HG02763 (cell line): Measurements from ENCODE around the gene LASP1.
"Not testable (repeated sequence)": the region's sequence is repeated elsewhere in the genome, so short reads cannot be mapped to it uniquely, and the experiment has no call there.

ENCODE experiments used
- ATAC-seq: cut with Tn5 transposase; IDR thresholded peaks from one replicate; pipeline ENCODE4 v1.9.1; 2021; ENCODE audit warnings: mild to moderate bottlenecking, moderate library complexity; ENCODE audit not compliant: unreplicated experiment

LASP1 gene

DNA sequence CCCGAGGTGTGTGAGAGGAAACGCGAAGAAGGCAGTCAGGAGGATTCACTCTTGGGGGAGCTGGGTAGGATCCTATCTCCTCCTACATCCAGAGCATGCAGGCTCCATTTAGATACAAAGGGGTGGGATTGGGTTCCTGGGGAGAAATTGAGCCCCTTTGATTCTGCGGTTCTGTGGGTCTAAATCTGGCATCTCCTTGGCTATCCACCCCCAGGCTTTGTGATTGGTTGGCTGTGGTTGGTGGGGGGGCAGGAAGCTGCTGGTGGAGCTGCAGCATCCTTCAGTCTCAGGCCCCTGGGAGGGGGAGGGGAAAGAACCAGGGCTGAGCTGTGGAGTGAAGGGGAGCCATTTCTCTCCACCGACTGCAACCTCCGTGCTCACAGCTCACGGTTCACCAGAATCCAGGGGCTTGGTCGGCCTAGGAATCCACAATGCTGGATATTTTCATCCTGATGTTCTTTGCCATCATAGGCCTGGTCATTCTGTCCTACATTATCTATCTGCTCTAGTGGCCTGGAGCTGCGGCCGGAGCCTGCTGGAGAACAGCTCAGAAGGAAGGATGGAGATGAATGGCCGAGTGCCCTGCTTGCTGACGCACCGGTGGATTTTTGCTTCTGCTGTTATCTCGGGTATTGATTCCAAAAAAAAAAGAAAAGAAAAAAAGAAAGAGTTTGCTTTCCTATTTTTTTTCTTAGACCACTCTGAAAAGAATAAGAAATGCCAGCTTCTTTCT is 55.6 kb downstream of the LASP1 start, which contains the start of gene LASP1NB:
TSS of gene LASP1NB (plus strand) at position 352 of the 733 bp plus-strand sequence.
- no peak for ATAC-seq

DNA sequence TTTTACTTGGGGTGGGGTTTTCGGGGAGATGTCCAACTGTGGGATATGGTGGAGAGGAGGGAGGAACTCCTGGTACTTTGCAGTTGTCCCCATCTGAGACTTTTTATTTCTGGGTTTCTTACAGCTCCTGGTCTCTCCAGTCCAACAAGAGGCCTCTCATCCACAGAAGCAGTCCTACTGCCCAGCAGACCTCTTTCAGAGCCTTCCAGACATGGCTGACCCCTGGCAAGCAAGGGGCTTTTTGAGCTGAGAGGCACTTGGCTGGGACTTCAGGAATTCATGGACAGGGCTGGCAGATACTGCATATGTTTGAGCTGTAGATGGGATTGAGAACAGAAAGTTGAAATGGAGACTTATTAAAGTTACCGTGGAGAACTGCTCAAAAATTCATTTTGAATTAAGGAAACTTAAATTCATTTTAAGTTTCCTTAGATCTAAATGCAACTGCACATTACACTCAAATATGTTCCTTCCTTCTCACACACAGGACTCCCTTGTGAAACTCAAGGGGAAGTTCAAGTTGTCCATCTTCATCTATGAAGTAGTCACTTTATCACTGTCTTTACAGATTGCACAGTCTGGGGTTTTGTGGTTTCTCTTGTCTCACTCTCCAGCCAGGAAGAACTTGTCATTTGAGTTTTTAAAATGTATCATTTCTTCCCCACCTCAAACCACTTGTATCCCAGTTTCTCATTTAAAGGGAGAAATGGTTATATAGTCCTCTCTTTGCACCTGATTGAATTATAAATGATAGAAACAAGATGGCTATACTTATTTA is 56.6 kb downstream of the LASP1 start:
- no peak for ATAC-seq

DNA sequence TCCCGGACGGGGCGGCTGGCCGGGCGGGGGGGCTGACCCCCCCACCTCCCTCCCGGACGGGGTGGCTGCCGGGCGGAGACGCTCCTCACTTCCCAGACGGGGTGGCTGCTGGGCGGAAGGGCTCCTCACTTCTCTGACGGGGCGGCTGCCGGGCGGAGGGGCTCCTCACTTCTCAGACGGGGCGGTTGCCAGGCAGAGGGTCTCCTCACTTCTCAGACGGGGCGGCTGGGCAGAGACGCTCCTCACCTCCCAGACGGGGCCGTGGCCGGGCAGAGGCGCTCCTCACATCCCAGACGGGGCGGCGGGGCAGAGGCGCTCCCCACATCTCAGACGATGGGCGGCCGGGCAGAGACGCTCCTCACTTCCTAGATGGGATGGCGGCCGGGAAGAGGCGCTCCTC is 60.9 kb downstream of the LASP1 start:
- ATAC-seq, result not testable (repeated sequence)

DNA sequence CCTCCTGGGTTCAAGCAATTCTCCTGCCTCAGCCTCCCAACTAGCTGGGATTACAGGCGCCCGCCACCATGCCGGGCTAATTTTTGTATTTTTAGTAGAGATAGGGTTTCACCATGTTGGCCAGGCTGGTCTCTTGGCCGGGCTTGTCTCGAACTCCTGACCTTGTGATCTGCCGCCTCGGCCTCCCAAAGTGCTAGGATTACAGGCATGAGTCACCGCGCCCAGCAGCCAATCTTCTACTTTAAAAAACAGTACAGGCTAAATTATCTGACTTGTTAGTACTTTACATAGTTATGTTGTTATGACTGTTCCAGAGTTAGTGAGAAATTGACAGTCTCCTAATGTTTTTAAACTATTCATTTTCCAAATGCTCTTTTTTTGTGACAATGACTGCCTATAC is 64.1 kb downstream of the LASP1 start:
- ATAC-seq, result not testable (repeated sequence)

DNA sequence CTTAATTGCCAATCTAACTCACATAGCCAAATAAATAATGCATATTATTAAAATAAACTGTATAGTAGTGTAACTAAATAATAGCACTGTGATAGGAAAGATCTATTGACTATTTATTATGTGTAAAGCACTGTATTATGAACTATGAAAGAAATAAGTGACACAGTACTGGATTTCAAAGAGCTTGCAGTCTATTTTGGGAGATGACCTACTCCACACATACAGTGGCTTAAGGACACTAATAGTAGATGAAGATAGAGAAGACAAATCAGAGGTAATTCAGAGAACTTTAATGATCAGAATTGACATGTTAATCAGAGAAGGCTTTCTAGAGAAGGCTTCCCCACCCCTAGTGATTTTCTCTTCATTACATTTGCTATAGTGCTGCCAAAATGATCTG is 70.1 kb downstream of the LASP1 start:
- no peak for ATAC-seq

DNA sequence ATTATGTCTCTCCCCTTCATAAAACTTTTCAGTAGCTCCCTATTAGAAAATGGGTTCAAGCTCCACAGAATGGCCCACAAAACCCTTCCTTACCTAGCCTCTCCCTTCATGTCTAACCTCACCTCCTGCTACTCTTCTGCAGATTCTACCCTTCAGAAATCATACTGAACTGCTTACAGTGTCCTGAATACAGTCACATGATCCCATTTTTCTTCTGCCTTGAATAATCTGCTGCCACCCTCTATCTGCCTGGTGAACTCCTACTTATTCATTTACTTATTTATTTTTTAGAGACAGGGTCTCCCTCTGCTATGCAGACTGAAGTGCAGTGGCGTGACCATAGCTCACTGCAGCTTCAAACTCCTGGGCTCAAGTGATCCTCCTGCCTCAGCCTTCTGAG is 70.5 kb downstream of the LASP1 start:
- ATAC-seq, result no peak

DNA sequence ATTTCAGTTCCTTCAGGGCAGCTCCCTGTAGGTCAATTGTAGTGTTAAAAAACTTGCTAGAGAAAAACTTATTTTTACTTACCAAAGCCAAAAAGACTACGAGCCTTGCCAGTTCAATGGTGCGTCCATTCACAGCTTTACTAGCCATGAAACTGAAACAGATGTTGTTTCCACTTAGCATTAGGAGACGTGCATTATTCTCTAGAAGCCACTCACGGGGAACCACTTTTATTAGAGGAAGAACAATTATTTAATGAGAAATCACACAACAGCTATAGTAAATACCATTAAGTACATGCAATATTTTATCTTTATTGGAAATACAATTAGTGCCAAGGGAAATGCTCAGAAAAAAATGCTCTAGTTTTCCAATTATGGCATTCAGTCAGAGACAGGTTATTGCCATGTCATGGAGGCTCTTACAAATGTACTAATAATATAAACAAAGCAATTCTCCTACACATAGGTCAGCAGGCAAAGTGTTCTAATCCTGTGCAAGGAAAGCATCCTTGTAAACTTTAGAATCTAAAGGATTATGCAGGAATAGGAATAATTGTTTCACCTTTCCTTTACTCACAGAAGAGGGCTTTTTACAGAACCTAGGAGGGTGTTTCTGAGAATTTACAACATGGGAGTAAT is 73.0 kb downstream of the LASP1 start:
- ATAC-seq, result no peak

DNA sequence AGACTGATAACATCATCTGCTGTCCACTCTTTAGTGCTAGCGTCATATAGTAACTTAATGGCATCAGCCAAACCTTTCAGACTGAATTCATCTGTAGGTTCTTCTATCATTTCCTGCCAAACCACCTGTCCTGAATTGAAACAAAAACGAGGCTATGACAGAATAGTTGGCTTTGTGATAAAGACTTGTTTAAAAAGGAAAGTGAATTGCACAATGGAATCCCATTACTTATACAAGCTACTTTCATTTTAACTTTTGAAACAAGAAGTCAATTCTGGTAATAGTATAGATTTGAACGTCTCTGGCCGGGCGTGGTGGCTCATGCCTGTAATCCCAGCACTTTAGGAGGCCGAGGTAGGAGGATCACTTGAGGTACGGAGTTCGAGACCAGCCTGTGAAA is 73.7 kb downstream of the LASP1 start:
- no peak for ATAC-seq

DNA sequence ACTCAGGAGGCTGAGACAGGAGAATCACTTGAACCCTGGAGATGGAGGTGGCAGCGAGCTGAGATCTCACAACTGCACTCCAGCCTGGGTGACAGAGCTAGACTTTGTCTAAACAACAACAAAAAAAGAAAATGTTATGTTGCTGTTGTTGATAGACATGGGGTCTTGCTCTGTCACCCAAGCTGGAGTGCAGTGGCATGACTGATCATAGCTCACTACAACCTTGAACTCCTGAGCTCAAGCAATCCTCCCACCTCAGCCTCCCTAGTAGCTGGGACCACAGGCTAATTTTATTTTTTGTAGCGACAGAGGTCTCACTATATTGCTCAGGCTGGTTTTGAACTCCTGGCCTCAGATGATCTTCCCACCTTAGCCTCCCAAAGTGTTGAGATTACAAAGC is 77.3 kb downstream of the LASP1 start:
- no peak for ATAC-seq

DNA sequence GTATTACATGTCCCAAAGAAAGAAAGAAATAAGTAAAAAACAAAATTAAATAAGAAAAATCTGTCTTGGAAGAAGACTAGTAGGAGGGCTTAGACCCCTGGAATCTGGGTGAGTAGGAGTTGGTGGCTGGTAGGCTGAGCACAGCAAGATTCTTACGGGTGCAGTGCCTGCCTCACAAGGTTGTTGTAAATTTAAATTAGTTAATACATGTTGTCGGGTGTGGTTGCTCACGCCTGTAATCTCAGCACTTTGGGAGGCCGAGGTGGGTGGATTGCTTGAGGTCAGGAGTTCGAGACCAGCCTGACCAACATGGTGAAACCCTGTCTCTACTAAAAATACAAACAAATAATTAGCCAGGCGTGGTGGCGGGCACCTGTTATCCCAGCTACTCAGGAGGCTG is 83.9 kb downstream of the LASP1 start:
- not testable (repeated sequence) for ATAC-seq

DNA sequence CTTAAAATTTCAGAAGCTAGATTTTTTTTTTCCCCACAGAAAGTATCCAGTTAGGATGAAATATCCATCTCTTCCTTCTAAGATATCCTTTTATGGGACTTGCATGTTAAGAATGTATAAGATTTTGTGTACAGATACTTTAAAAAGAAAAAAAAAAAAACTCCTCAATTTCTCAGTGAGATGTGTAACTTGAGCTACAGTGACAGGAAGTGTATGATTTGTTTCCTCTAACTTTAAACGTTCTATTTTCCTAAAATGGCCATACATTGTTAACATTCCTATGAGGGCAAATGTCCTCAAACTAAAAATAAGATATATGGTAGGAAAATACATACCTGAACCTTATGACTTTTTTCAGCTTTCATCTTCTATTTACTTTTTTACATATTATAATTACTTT is 88.5 kb downstream of the LASP1 start:
- ATAC-seq, result no peak

DNA sequence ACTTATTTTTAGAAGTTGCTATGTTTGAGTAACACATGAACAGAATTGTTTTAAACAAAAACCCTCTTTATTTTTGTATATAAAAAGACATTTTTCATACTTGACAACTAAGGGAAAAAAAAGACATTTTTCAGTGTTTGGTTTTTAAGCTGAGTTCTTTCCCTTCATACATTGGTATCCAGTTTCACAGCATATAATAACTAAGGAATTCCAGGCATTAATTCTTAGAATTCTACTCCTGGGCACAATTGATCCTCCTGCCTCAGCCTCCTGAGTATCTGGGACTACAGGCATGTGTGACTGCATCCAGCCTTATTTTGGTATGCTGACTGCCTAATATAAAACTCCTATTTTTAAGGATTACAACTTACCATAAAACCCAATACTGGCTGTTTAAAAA is 88.9 kb downstream of the LASP1 start:
- ATAC-seq, result no peak

DNA sequence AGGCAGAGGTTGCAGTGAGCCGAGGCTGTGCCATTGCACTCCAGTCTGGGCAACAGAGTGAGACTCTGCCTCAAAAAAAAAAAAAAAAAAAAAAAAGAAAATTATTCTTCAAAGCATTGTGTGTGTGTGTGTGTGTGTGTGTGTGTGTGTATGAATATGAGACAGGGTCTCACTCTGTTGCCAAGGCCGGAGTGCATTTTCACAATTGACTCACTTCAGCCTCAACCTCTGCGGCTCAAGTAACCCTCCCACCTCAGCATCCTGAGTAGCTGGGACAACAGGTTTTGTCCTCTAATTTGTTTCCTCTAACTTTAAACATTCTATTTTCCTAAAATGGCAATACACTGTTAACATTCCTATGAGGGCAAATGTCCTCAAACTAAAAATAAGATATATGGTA is 89.7 kb downstream of the LASP1 start:
- no peak for ATAC-seq

DNA sequence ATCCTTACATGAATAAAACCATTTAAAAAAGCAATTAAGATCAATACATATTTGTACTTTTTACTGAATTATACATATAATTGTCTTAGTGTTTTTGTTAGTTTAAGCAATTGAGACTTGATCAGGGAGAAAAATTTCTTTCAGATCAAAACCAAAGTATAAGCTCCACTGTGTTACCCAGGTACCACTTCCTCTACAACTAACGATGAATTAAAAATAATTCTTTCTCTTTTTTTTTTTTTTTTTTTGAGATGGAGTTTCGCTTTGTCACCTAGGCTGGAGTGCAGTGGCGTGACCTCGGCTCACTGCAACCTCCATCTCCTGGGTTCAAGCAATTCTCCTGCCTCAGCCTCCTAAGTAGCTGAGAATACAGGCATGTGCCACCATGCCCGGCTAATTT is 90.5 kb downstream of the LASP1 start:
- no peak for ATAC-seq

DNA sequence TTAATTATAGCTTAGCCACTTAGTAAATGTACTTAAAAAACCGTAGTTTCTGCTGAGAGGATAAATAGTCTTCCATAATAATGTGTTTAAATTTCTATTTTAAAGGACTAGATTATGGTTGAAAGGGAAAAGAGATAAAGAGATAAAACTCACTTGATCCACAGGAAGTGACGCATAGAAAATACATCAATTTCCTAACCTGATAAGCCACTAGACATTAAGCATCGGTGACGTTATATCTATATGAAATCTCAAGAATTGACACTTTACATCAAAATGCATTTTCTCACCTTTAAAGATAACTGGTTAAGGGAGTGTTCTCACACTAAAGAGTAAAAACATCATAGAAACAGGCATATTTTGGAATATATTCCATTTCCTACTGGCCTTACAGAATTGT is 91.6 kb downstream of the LASP1 start:
- no peak for ATAC-seq

DNA sequence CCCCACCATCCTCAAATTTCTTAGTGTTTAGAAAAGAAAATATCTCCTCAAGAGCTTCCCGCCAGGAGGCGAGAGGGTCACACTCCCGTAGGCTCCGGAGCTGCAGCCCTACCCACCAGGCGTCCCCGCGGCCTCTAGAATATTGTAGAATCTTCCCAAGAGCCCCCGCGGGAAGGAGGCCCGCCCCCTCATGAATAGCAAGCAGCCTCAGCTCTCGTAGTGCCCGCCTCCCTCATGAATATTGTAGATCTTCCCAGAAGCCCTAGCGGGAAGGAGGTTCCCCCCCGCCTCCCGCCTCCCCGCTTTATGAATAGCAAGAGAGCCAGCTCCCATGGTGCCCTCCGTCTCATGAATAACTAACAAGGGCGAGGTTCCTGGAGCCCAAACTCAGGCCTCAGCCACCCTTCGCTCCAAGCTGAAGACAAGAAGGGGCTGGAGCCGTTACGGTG is 97.5 kb downstream of the LASP1 start, which contains the start of gene FBXO47:
TSS of gene FBXO47 (minus strand) at position 114 of the 449 bp plus-strand sequence. CDS start 4,378 bp downstream, outside the sequence.
- no peak for ATAC-seq

DNA sequence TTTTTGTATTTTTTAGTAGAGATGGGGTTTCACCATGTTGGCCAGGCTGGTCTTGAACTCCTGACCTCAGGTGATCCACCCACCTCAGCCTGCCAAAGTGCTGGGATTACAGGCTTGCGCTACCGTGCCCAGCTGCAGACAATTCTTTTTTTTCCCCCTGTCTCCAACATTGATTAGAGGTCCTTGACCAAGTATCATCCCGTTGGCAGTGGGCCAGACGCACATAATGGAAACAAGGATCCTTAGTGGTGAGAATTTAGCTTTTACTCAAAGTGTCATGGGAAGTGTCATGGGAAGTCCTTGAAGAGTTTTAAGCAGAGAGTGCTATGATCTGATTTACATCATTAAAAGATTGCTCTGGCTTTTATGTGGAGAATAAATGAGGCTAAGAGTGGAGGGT is 99.4 kb downstream of the LASP1 start:
- no peak for ATAC-seq

DNA sequence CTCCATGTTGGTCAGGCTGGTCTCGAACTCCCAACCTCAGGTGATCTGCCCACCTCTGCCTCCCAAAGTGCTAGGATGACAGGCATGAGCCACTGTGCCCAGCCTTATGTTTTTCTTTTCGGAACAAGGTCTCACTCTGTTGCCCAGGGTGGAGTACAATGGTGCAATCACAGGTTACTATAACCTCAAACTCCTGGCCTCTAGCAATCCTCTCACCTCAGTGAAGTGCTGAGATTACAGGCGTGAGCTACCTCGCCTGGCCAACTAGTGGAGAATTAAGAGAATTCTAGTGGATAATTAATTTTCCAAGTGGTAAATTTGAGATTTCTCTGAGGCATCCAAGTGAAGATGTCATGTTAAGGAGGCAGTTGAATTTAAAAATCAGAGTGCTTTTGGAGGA is 100.3 kb downstream of the LASP1 start:
- no peak for ATAC-seq

DNA sequence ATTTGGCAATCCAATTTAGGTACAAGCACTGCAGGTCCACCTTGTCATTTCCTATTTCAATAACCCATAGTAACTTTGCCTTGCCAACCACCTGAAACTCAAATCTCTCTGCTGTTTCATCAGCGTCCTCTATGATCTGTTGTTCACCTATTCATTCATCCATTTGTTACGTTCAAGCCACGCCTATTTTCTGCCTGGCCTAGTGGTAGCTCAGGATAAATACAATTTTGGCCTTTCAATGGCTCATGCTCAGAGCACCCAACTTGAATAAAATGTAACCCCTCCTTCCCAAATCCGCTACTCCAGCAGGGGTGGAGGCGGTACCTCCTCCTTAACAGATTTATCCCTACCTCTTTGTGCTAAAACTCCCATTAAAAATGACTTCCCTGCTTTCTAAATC is 100.9 kb downstream of the LASP1 start:
- ATAC-seq, result no peak
